ENCODE results near the gene CD99L2.
A peak's percentile ranks its signal among the peaks of the same experiment; 100 is the strongest.

CD99L2 gene

GRCh38 chrX:150898343-150899190 lies at the start of gene CD99L2:
CD99L2 (minus strand) TSS chrX:150898668; CDS start chrX:150898588, 80 bp downstream.
- DNase-seq = peak; percentile 70 to 71

- DNase-seq = no peak
Observed at GRCh38 chrX:150944233-150944632, 45.8 kb upstream of the CD99L2 start.

GRCh38 chrX:150942942-150943594 lies 44.6 kb upstream of the CD99L2 start:
- no peak for DNase-seq

- DNase-seq = no peak
Observed at GRCh38 chrX:150941580-150941979, 43.1 kb upstream of the CD99L2 start.

GRCh38 chrX:150940844-150941495 lies 42.5 kb upstream of the CD99L2 start:
- DNase-seq = no peak

- no peak for DNase-seq
Observed at GRCh38 chrX:150936556-150936955, 38.1 kb upstream of the CD99L2 start.

- peak in 1 of 2 experiments; percentile 31 for DNase-seq
Observed at GRCh38 chrX:150935467-150935866, 37.0 kb upstream of the CD99L2 start.

- peak in 1 of 2 experiments; percentile 17 for DNase-seq
Observed at GRCh38 chrX:150934453-150934852, 36.0 kb upstream of the CD99L2 start.

GRCh38 chrX:150933945-150934350 lies 35.5 kb upstream of the CD99L2 start:
- DNase-seq = no peak

GRCh38 chrX:150929058-150929457 lies 30.6 kb upstream of the CD99L2 start:
- no peak for DNase-seq

GRCh38 chrX:150926791-150927190 lies 28.3 kb upstream of the CD99L2 start:
- DNase-seq = no peak

GRCh38 chrX:150926304-150926703 lies 27.8 kb upstream of the CD99L2 start:
- DNase-seq = no peak

- no peak for DNase-seq
Observed at GRCh38 chrX:150919401-150919800, 20.9 kb upstream of the CD99L2 start.

GRCh38 chrX:150913511-150913910 lies 15.0 kb upstream of the CD99L2 start:
- no peak for DNase-seq

GRCh38 chrX:150907474-150907873 lies 9.0 kb upstream of the CD99L2 start:
- DNase-seq = peak; percentile 29 to 80

GRCh38 chrX:150906694-150907093 lies 8.2 kb upstream of the CD99L2 start:
- no peak for DNase-seq

GRCh38 chrX:150905293-150905692 lies 6.8 kb upstream of the CD99L2 start:
- no peak for DNase-seq

GRCh38 chrX:150903110-150903508 lies 4.6 kb upstream of the CD99L2 start:
- no peak for DNase-seq

GRCh38 chrX:150902434-150903109 lies 4.1 kb upstream of the CD99L2 start:
- no peak for DNase-seq

- DNase-seq = peak; percentile 21 to 26
Observed at GRCh38 chrX:150899191-150899757, 806 bp upstream of the CD99L2 start.

- peak; percentile 1 to 27 for DNase-seq
Observed at GRCh38 chrX:150897421-150898320, 797 bp downstream of the CD99L2 start.

- DNase-seq = no peak
Observed at GRCh38 chrX:150896632-150897031, 1.8 kb downstream of the CD99L2 start.

All from SHP77 (cell line).